Measurements from ENCODE around the gene CNTNAP2. TPM values are rescaled to one million over a fixed set of nuclear protein-coding genes. Genes with fewer than 3 reads are reported as not detected.

Gene CNTNAP2
- total RNA-seq, 4 donors from 2014 or later = 0.42 to 0.71 TPM; not detected in 2

DNA sequence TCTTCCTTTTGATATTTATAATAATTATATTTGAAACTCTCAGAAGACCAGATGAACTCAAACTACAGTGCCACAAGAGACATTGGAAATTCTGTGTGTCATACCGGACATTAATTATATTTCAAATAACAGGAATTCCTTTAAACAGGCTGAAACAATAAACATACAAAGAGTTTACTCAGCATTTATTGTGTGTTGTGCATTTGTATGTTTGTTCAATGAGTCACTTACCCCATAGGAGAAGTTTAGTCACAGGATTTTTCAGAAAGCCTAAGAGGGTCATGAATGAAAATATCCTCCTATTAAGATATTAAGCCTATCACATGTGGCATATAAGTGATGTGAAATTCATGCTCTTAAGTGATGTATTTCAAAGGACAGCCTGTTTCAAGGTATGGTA is 566.8 kb downstream of the CNTNAP2 start:
- 74 to 88% methylated on average over 1 of the region's 1 CpG for WGBS, 2 donors
- H3K4me3 ChIP-seq (ENCODE audit: low read depth, poor library complexity, severe bottlenecking) = no peak overlapping the region
- TF ChIP-seq POLR2A (IDR thresholded peaks at IDR 0.05) = no peak
- TF ChIP-seq, protein P1, sequence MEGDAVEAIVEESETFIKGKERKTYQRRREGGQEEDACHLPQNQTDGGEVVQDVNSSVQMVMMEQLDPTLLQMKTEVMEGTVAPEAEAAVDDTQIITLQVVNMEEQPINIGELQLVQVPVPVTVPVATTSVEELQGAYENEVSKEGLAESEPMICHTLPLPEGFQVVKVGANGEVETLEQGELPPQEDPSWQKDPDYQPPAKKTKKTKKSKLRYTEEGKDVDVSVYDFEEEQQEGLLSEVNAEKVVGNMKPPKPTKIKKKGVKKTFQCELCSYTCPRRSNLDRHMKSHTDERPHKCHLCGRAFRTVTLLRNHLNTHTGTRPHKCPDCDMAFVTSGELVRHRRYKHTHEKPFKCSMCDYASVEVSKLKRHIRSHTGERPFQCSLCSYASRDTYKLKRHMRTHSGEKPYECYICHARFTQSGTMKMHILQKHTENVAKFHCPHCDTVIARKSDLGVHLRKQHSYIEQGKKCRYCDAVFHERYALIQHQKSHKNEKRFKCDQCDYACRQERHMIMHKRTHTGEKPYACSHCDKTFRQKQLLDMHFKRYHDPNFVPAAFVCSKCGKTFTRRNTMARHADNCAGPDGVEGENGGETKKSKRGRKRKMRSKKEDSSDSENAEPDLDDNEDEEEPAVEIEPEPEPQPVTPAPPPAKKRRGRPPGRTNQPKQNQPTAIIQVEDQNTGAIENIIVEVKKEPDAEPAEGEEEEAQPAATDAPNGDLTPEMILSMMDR (IDR thresholded peaks at IDR 0.05) = no peak
- intact Hi-C loops (cut with DNase I; ENCODE audit: low total_unique reads) = no loop called here
- no peak for DNase-seq (ENCODE audit: low spot score in 2 of 2)

DNA sequence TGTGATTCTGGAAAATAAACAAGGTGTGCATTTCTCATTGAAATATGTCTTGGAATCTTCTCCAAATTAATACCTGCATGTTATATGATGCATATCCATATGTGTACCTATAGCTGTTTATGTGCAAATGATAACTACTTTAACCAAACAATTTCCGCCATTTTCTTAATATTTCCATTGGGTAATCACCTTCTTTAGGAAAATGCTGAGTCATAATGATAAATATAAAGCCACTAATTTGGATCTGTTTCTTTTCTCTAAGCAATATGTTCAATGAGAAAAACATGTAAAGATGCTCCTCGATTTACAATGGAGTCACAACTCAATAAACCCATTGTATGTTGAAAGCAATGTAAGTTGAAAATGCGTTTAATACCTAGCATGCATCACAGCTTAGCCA is 574.4 kb downstream of the CNTNAP2 start:
- TF ChIP-seq, protein P1 (IDR thresholded peaks at IDR 0.05) = no peak
- no peak for TF ChIP-seq POLR2A (IDR thresholded peaks at IDR 0.05)
- intact Hi-C loops (cut with DNase I; ENCODE audit: low total_unique reads) = no loop called here

DNA sequence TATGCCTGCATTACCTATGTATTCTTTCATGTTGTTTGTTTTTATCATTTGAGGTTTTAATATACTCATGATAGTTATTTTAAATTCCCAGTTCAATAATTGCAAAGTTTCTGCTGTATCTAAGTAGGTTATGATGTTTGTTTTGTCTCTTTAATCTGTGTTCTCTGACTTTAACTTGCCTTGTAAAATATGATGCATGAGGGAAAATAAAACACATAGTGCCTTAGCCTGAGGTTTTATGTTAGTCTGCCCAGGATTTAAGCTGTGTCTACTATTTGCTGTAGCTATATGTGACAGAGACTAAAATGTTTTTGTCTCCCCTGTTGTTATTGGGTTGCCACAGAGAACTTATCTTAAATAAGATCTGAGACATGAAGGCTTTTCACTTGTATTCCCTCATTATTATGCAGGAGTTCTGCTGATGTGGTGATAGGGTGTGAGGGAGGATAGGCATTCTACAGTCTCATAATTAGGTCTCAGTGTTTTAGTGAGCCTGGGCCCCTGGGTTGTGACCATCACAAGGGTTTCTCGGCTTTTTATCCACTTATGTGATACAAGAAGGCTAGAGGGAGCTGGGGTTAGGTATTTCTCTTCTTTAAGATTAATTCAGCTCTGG is 582.5 kb downstream of the CNTNAP2 start:
- H3K4me3 ChIP-seq (ENCODE audit: low read depth, poor library complexity, severe bottlenecking) = no peak overlapping the region
- WGBS, 2 donors = 80 to 83% methylated on average over 1 of the region's 1 CpG
- intact Hi-C loops (cut with DNase I; ENCODE audit: low total_unique reads) = no loop called here
- TF ChIP-seq POLR2A (IDR thresholded peaks at IDR 0.05) = no peak
- TF ChIP-seq, protein P1 (IDR thresholded peaks at IDR 0.05) = no peak
- no peak for DNase-seq (ENCODE audit: low spot score in 2 of 2)

More for the DNA sequence above, 574.4 kb downstream of the CNTNAP2 start:
- DNase-seq (ENCODE audit: low spot score in 2 of 2) = no peak
- no peak overlapping the region for H3K4me3 ChIP-seq (ENCODE audit: low read depth, poor library complexity, severe bottlenecking)
- WGBS, 2 donors = 82 to 85% methylated on average over 3 of the region's 3 CpGs

GRCh38 chr7:146700015-146700560 is 583.5 kb downstream of the CNTNAP2 start:
- intact Hi-C loops (cut with DNase I; ENCODE audit: low total_unique reads) = no loop called here
- TF ChIP-seq POLR2A (IDR thresholded peaks at IDR 0.05) = no peak
- TF ChIP-seq, protein P1 (IDR thresholded peaks at IDR 0.05) = no peak
- no peak overlapping the region for H3K4me3 ChIP-seq (ENCODE audit: low read depth, poor library complexity, severe bottlenecking)
- DNase-seq (ENCODE audit: low spot score in 2 of 2) = no peak
- WGBS, 2 donors = 87 to 91% methylated on average over 1 of the region's 1 CpG

GRCh38 chr7:146701166-146701565 is 584.6 kb downstream of the CNTNAP2 start:
- intact Hi-C loops (cut with DNase I; ENCODE audit: low total_unique reads) = no loop called here
- WGBS, 2 donors = 71 to 79% methylated on average over 3 of the region's 3 CpGs

More at GRCh38 chr7:146701166-146701565, 584.6 kb downstream of the CNTNAP2 start:
- no peak overlapping the region for H3K4me3 ChIP-seq (ENCODE audit: low read depth, poor library complexity, severe bottlenecking)
- TF ChIP-seq, protein P1 (IDR thresholded peaks at IDR 0.05) = no peak
- TF ChIP-seq POLR2A (IDR thresholded peaks at IDR 0.05) = no peak
- DNase-seq (ENCODE audit: low spot score in 2 of 2) = no peak

Data from lower leg skin (tissue), 4 donors.